Smooth muscle cell of the brain vasculature (primary cell): ENCODE data around the gene ERGIC3.

Source experiments
- DNase-seq: peaks from one replicate; pipeline ENCODE4 v3.0.0-alpha.2; 2012; ENCODE audit warnings: low read depth, low spot score

Gene ERGIC3

DNA sequence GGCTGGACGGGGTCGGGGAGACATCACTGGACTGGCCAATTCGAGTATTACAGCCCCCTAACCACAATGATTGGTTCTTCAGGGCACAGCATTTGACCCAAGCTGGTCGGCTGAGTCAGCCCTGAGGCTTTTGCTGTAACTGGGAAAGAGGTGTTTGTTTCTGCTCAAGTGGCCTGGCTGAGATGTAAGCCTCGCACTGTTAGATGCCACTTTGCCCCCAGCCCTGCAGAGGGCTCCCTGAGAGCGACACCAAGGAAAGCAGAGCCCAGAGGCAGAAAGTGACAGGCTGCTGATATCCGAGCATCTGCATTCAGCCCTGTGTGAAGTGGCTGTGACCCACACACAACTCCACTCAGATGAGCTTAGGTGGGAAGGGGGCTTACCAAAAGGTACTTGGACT, 19.4 kb downstream of the ERGIC3 start:
- no peak for DNase-seq

DNA sequence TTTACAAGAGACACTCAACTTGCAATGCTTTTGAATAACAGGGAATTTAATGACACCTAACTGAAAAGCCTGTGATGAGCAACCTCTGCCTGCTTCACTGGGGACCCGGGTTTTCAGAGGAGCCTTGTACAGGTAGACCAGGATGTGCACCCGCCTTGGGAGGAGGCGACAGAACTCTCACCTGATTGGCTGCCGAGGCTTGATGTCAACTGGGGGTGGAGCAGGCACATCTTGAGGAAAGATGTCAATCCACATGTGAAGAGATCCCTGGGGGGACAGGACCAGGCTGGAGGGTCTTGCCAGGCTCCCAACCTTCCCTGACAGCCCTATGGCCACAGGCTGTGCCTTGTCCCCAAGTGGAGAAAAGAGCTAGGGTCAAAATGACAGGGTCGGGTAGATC, 19.8 kb downstream of the ERGIC3 start:
- no peak for DNase-seq

DNA sequence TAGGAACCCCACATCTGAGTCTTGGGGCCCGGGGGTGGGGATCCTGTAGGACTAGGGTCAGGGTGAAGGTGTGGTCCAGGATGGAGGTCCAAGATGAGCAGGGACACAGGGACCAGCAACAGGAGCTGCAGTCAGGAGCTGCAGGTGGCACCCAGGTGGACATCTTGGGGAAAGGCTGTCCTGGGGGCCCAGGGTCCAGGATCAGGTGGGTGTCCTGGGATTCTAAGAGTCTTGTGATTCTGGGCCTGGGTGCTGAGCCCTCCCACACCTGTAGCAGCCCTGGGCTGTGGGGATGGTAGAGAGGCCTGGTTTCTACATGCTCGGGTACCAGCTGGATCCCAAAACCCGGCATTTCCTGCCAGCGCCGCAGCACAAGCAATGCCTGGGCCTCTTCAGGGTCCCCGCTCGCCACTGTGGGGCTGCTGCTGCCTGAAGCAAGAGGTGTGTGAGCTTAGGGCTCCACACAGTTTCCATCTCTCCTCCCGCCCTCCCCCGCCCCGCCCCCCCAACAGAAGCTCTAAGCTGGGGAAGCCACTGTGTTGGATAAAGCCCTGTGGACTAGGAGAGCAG, 20.7 kb downstream of the ERGIC3 start:
- DNase-seq = no peak

DNA sequence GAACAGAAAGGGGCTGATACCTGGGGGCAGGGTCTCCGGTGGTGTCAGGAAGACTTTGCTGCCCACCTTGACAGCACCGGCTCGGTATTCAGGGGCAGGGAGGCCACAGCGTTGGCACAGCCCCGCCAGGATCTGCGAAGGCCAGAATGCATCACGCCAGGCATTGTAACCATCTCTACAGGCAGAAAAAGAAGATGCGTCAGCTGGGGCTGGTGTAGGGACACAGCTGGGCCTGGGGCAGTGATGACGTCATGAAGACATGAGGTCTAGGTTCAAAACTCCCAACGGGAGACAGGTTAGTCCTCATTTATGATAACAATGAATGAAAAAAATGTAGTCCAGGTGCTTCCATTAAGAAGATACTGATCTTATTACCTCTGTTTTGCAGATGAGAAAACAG, 22.0 kb downstream of the ERGIC3 start:
- DNase-seq = no peak

DNA sequence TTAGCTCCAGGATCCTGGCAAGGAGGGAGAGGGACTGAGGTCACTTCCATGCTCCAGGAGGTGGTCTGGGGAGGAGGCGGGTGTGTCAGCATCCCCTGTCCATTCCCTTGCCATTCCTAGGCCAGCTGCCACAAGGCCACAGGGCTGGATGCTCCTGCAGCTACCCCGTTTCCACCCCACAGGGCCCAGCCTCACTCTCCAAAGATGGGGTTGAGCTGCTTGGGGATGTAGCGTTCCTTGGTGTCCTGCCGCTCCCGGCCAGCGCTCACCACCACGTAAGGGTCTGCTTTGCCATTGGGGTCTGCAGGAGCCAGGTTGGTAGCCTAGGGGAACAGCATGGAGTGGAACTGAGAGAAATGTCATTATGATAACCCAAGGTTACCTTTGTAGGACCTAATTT, 23.0 kb downstream of the ERGIC3 start:
- no peak for DNase-seq

GRCh38 chr20:35568645-35569044, 26.8 kb downstream of the ERGIC3 start:
- no peak for DNase-seq

DNA sequence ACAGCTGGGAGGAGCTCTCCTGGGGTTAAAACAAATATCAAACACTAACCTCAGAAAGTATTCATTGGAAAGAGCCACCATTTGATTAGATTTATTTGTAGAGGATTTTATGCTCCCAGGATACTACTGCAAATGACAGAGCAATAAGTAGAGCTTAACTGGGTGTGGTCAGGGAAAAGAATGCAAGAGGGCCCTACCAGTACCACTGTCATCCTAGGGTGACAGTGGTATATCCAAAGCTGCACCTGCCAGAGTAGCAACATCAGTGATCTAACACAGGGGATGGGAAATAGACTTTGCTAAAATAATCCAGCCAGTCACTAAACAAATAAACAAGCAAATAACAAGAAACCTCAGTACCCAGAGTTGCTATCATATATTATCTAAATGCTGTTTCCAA, 29.7 kb downstream of the ERGIC3 start:
- DNase-seq = no peak

- no peak for DNase-seq
Measured at GRCh38 chr20:35572838-35573237, 31.0 kb downstream of the ERGIC3 start.

GRCh38 chr20:35575958-35576357, 34.1 kb downstream of the ERGIC3 start:
- DNase-seq = no peak

- DNase-seq = no peak
Measured at GRCh38 chr20:35576816-35577215, 34.9 kb downstream of the ERGIC3 start.

GRCh38 chr20:35578469-35578868, 36.6 kb downstream of the ERGIC3 start:
- no peak for DNase-seq

- no peak for DNase-seq
Measured at GRCh38 chr20:35579196-35579595, 37.3 kb downstream of the ERGIC3 start.

- no peak for DNase-seq
Measured at GRCh38 chr20:35582131-35582530, 40.3 kb downstream of the ERGIC3 start.

GRCh38 chr20:35582741-35583404, 41.0 kb downstream of the ERGIC3 start:
- DNase-seq = no peak

DNA sequence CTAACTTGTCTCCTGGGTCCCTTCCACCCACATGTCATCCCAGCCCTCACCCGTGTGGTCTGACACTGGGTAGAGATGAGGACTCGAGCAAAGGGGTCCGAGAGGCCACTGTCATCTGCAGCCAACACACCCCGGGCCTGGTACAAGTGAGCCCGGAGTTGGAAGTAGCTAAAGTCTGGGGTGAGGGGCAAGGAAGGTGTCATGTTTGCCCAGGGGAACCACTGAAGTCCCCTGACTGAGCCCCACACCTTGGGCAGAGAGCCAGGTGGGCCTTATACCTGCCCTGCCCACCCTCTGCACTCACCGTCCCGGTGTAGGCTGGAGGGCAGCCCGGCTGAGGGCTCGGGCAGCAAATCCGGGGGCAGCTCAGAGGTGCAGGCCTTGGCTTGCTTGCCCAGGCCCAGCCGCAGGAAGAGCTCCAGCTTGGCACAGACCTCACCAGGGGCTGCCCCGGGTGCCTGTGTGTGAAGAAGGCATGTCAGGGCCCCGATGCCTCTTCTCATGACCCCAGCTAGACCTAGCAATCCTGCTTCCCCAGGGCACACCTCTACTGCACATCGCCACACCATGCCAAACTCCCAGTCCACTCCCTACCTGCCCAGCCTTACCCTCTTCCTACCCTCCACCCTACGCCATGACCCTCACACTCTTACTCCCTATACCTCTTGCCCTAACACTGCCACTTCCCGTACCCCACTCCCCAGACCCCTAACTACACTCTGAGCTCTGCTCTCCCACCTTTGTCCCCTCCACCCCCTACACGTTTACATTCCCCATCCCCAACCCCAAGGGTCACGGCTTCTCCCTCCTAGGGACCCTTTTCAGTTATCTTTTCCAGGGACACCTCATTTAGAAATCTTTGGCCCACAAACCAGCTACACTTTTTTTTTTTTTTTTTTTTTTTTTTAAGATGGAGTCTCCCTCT, 42.0 kb downstream of the ERGIC3 start:
- no peak for DNase-seq

DNA sequence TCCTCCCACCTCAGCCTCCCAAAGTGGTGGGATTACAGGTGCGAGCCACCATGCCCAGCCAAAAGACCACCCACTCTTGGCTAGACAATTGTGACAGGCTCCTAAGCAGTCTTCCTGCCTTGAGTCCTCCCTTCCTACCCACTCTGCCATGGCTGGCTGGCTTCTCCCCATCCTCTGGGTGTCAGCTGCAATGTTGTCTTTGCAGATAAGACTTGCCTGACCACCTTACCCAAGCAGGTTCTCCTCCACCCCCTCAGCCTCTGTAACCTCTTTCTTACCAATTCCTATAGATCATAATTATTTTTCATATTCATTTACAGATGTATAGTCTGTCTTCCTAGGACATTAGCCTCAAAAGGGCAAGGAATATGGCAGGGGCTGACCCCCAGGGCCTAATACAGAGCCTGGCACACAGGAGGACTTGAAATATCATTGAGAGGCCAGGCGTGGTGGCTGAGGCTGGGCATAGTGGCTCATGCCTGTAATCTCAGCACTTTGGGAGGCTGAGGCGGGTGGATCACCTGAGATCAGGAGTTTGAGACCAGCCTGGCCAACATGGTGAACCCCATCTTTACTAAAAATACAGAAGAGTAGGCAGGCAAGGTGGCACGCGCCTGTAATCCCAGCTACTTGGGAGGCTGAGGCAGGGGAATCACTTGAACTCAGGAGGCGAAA, 45.0 kb downstream of the ERGIC3 start:
- no peak for DNase-seq

GRCh38 chr20:35587436-35587835, 45.6 kb downstream of the ERGIC3 start:
- no peak for DNase-seq

- DNase-seq = no peak
Measured at GRCh38 chr20:35588397-35588796, 46.5 kb downstream of the ERGIC3 start.

- no peak for DNase-seq
Measured at GRCh38 chr20:35592339-35592974, 50.6 kb downstream of the ERGIC3 start.

DNA sequence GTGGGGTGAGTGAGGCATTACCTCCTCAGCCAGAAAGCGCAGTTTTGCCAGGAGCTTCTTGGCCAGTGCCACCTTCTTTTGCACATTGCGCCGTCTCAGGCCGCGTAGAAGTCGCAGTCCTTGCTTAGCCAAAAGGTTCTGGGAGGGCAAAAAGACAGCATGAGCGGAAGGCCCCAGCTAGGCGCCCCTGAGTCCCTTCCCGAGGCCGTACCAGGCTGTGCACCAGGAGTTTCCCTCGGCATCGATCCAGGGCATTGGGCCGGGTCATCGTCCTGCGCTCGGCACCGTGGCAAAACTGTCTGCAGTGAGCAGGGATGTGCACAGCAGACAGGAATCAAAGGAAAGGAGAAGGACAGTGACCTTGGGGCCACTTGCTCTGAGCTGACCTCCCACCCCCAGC, 53.6 kb downstream of the ERGIC3 start:
- no peak for DNase-seq

GRCh38 chr20:35595901-35596300, 54.0 kb downstream of the ERGIC3 start:
- DNase-seq = no peak

GRCh38 chr20:35597186-35597585, 55.3 kb downstream of the ERGIC3 start:
- no peak for DNase-seq
